GM12878 (cell line): ENCODE data around the gene NDE1. TPM values are rescaled to one million over a fixed set of nuclear protein-coding genes. Genes with fewer than 3 reads are reported as not detected.

ENCODE experiments used
- E2F4 ChIP-seq: IDR thresholded peaks from 2 replicates; pipeline ENCODE4 v1.6.1; 2012; ENCODE audit warnings: low read depth, low read length, improper control_type of control experiment
- E2F8 ChIP-seq: fragments of 450-650 bp; IDR thresholded peaks from 2 replicates; pipeline ENCODE4 v1.6.1; 2018; ENCODE audit warnings: mild to moderate bottlenecking, low read depth, moderate library complexity; ENCODE audit not compliant: partially characterized antibody
- EP300 ChIP-seq, 2 experiments: fragments of 150-350 bp in 1 of 2; IDR thresholded peaks; 2 replicates each; pipeline ENCODE4 v1.6.1; 2011 to 2012; ENCODE audit warnings: low read depth in 2 of 2, low read length in 2 of 2, borderline replicate concordance in 1 of 2, improper control_type of control experiment in 1 of 2, inconsistent platforms in 1 of 2; ENCODE audit not compliant: control insufficient read depth in 1 of 2
- polyA plus RNA-seq, 11 experiments: library from polyadenylated mRNA; depleted of rRNA in 4 of 11; unstranded in 6 of 11; stranded (reverse) in 5 of 11; fragments of >200 nt; fragmentation: Nextera tagmentation in 4 of 11; fragmentation: Illumina TruSeq in 1 of 11; extraction: Ambion mirVana in 4 of 11; extraction: Trizol in 1 of 11; gene quantifications; 1 replicate in 1 of 11; 2 replicates in 10 of 11; pipeline versions ENCODE4 v1.2.1 to v1.2.3, GENCODE V29; 2011 to 2016; ENCODE audit warnings: inconsistent platforms in 2 of 11, missing spikeins in 2 of 11, low read depth in 1 of 11
- total RNA-seq, 4 experiments: library from RNA; depleted of rRNA in 3 of 4; stranded (reverse); fragments of >200 nt in 3 of 4; fragmentation: Illumina TruSeq in 1 of 4; extraction: Trizol in 1 of 4; gene quantifications; 2 replicates each; pipeline versions ENCODE4 v1.2.1 to v1.2.3, GENCODE V29; 2013 to 2021
- TF ChIP-seq, protein P1 (sequence below): fragments of 450-650 bp; formaldehyde crosslinking; IDR thresholded peaks from 2 replicates; pipeline ENCODE4 v1.5.0; 2022; ENCODE audit warnings: mild to moderate bottlenecking, missing genetic modification characterization
- TF ChIP-seq, protein P2 (sequence below): fragments of 450-650 bp; formaldehyde crosslinking; IDR thresholded peaks from 2 replicates; pipeline ENCODE4 v1.4.0; 2022; ENCODE audit warnings: mild to moderate bottlenecking, moderate library complexity

The NDE1 gene
- total and polyA plus RNA-seq, 10 of the 15 experiments (the other 5 are each of a cell fraction or from before 2014, with no cell fraction given): 5.7 to 148 (median 87.8) TPM

GRCh38 chr16:15746332-15746731 is 96.3 kb downstream of the NDE1 start (continued):
- TF ChIP-seq, protein P1, sequence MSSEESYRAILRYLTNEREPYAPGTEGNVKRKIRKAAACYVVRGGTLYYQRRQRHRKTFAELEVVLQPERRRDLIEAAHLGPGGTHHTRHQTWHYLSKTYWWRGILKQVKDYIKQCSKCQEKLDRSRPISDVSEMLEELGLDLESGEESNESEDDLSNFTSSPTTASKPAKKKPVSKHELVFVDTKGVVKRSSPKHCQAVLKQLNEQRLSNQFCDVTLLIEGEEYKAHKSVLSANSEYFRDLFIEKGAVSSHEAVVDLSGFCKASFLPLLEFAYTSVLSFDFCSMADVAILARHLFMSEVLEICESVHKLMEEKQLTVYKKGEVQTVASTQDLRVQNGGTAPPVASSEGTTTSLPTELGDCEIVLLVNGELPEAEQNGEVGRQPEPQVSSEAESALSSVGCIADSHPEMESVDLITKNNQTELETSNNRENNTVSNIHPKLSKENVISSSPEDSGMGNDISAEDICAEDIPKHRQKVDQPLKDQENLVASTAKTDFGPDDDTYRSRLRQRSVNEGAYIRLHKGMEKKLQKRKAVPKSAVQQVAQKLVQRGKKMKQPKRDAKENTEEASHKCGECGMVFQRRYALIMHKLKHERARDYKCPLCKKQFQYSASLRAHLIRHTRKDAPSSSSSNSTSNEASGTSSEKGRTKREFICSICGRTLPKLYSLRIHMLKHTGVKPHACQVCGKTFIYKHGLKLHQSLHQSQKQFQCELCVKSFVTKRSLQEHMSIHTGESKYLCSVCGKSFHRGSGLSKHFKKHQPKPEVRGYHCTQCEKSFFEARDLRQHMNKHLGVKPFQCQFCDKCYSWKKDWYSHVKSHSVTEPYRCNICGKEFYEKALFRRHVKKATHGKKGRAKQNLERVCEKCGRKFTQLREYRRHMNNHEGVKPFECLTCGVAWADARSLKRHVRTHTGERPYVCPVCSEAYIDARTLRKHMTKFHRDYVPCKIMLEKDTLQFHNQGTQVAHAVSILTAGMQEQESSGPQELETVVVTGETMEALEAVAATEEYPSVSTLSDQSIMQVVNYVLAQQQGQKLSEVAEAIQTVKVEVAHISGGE (CRISPR knock-in tag): no peak
- TF ChIP-seq, protein P2, sequence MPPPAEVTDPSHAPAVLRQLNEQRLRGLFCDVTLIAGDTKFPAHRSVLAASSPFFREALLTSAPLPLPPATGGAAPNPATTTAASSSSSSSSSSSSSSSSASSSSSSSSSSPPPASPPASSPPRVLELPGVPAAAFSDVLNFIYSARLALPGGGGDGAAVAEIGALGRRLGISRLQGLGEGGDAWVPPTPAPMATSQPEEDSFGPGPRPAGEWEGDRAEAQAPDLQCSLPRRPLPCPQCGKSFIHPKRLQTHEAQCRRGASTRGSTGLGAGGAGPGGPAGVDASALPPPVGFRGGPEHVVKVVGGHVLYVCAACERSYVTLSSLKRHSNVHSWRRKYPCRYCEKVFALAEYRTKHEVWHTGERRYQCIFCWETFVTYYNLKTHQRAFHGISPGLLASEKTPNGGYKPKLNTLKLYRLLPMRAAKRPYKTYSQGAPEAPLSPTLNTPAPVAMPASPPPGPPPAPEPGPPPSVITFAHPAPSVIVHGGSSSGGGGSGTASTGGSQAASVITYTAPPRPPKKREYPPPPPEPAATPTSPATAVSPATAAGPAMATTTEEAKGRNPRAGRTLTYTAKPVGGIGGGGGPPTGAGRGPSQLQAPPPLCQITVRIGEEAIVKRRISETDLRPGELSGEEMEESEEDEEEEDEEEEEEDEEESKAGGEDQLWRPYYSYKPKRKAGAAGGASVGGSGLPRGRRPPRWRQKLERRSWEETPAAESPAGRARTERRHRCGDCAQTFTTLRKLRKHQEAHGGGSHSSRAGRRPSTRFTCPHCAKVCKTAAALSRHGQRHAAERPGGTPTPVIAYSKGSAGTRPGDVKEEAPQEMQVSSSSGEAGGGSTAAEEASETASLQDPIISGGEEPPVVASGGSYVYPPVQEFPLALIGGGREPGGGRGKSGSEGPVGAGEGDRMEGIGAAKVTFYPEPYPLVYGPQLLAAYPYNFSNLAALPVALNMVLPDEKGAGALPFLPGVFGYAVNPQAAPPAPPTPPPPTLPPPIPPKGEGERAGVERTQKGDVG (CRISPR knock-in tag): no peak
- TF ChIP-seq E2F8: no peak
- no peak for TF ChIP-seq EP300 (IDR thresholded peaks at IDR 0.05; ENCODE audit: borderline replicate concordance in 1 of 2, control insufficient read depth in 1 of 2, low read depth in 2 of 2, low read length in 2 of 2)
- TF ChIP-seq E2F4: no peak
